Upper lobe of left lung (tissue), 6 donors: Measurements from ENCODE around the gene HK1. TPM values are rescaled to one million over a fixed set of nuclear protein-coding genes. Genes with fewer than 3 reads are reported as not detected.

Source experiments
- ATAC-seq, 2 donors: fragments of 200-7000 bp; cut with Tn5 transposase; one replicate each; pipeline ENCODE4 v1.9.1; 2022; ENCODE audit warnings: mild to moderate bottlenecking in 2 of 2, moderate library complexity in 2 of 2; ENCODE audit not compliant: low FRiP score in 2 of 2
- DNase-seq, 2 donors: peaks; one replicate each; pipeline ENCODE4 v3.0.0-alpha.2; 2019 to 2020
- H3K27ac ChIP-seq, 4 donors: fragments of 200-600 bp; sonication (generic); one replicate each; pipeline ENCODE4 v1.5.1; 2016 to 2019
- H3K27me3 ChIP-seq, 4 donors: fragments of 200-600 bp; sonication (generic); one replicate each; pipeline ENCODE4 v1.5.1; 2017 to 2019
- H3K36me3 ChIP-seq, 4 donors: fragments of 200-600 bp; sonication (generic); one replicate each; pipeline ENCODE4 v1.5.1; 2016 to 2019
- H3K4me1 ChIP-seq, 4 donors: fragments of 200-600 bp; sonication (generic); one replicate each; pipeline ENCODE4 v1.5.1; 2018 to 2019
- H3K4me3 ChIP-seq, 4 donors: fragments of 200-600 bp; sonication (generic); one replicate each; pipeline ENCODE4 v1.5.1; 2017 to 2019; ENCODE audit warnings: mild to moderate bottlenecking in 2 of 4, moderate library complexity in 1 of 4
- H3K9me3 ChIP-seq, 4 donors: fragments of 200-600 bp; sonication (generic); one replicate each; pipeline ENCODE4 v1.5.1; 2018 to 2019
- CTCF ChIP-seq, 6 experiments: fragments of 450-650 bp in 4 of 6; fragments of 200-600 bp in 2 of 6; sonication (generic) in 2 of 6; IDR thresholded peaks; one replicate each; pipeline ENCODE4 v1.5.1; 2016 to 2019; ENCODE audit warnings: antibody characterized with exemption in 6 of 6
- EP300 ChIP-seq, 4 donors: sonication (generic); formaldehyde crosslinking; IDR thresholded peaks; one replicate each; pipeline ENCODE4 v1.5.1; 2017; ENCODE audit warnings: antibody characterized with exemption in 4 of 4, control low read depth in 2 of 4
- POLR2A ChIP-seq, 4 donors: fragments of 450-650 bp; IDR thresholded peaks; one replicate each; pipeline ENCODE4 v1.5.1; 2016 to 2017; ENCODE audit warnings: antibody characterized with exemption in 4 of 4, mild to moderate bottlenecking in 2 of 4
- POLR2AphosphoS5 ChIP-seq, 2 donors: sonication (generic); formaldehyde crosslinking; IDR thresholded peaks; one replicate each; pipeline ENCODE4 v1.5.1; 2017; ENCODE audit warnings: antibody characterized with exemption in 2 of 2
- WGBS, 2 donors: methylation state at CpG; one replicate each; pipeline ENCODE4 v1.1.5; 2017 to 2018; 5-methylcytosine and 5-hydroxymethylcytosine counted together
- total RNA-seq, 6 donors: library from RNA; depleted of rRNA in 4 of 6; stranded (reverse); fragments of >200 nt in 4 of 6; gene quantifications; one replicate each; pipeline versions ENCODE4 v1.1.0 to v1.2.1, GENCODE V29; 2016 to 2021
- donor health status: DM: no; HTN: no; CAD: no; lungs with moderate emphysema.
- donor health status: DM: no; HTN: yes; CAD: no; lungs with severe emphysema.

HK1 gene
- total RNA-seq, 6 donors from 2014 or later: 60.8 to 98.5 (median 88.9) TPM

- DNase-seq (peak in 1 of 2 donors; percentile 29), ATAC-seq (no peak)
- Histone ChIP-seq H3K36me3 (no peaks in the 10 kb centered on the region), H3K4me3 (no peak overlapping the region), H3K9me3 (no peaks in the 10 kb centered on the region), H3K27me3 (no peaks in the 10 kb centered on the region), H3K4me1 (peaks cover 16 to 26% (median 26%) of the 10 kb centered on the region in 4 donors), H3K27ac (peak overlapping the region; percentile 79 to 84 (median 82))
- WGBS, 2 donors: 92 to 93% methylated on average over 10 to 12 of the region's 13 CpGs
- TF ChIP-seq POLR2AphosphoS5 (IDR thresholded peaks at IDR 0.05) (no peak), CTCF (IDR thresholded peaks at IDR 0.05) (no peak), POLR2A (IDR thresholded peaks at IDR 0.05) (no peak), EP300 (IDR thresholded peaks at IDR 0.05) (no peak)
Observed at GRCh38 chr10:69437321-69438259, 159.3 kb downstream of the HK1 start.

- H3K4me1 ChIP-seq: peaks cover 16 to 26% (median 26%) of the 10 kb centered on the region in 4 donors
- ATAC-seq: peak; percentile 63
- DNase-seq: peak in 1 of 2 donors; percentile 57
- H3K9me3 ChIP-seq: no peaks in the 10 kb centered on the region
- H3K27me3 ChIP-seq: no peaks in the 10 kb centered on the region
- no peak overlapping the region for H3K4me3 ChIP-seq
- H3K36me3 ChIP-seq: no peaks in the 10 kb centered on the region
- no peak for TF ChIP-seq POLR2A (IDR thresholded peaks at IDR 0.05)
- TF ChIP-seq EP300 (IDR thresholded peaks at IDR 0.05): no peak
- 17 to 27% methylated on average over 9 to 10 of the region's 10 CpGs for WGBS, 2 donors
- H3K27ac ChIP-seq: peak overlapping the region; percentile 79 to 84 (median 82)
Observed at GRCh38 chr10:69438536-69439349, 160.4 kb downstream of the HK1 start.

DNA sequence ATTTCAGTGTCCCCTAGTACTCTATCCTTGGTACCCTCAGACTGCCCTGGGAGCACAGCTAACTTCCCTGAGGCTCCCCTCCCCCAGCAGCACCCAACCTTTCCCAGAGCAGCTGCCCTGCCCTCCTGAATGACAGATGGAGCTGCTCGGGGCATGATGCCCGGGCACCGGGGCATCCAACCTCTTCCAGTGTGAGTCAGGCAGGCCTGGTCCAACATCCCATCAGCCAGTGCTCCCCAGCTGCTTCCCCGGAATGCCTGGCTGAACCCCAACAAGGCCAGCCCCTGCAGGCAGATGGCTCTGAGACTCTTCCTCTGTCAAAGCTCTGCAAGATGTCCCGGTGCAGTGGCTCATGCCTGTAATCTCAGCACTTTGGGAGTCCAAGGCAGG is 161.0 kb downstream of the HK1 start:
- 41 to 56% methylated on average over 2 to 5 of the region's 5 CpGs for WGBS, 2 donors
- ATAC-seq (peak; percentile 28 to 54), DNase-seq (peak in 1 of 2 donors; percentile 65)
- peak overlapping the region; percentile 79 to 84 (median 82) for H3K27ac ChIP-seq
- H3K4me1 ChIP-seq: peaks cover 16 to 26% (median 26%) of the 10 kb centered on the region in 4 donors
- no peaks in the 10 kb centered on the region for H3K36me3 ChIP-seq
- no peaks in the 10 kb centered on the region for H3K9me3 ChIP-seq
- H3K27me3 ChIP-seq: no peaks in the 10 kb centered on the region
- TF ChIP-seq POLR2AphosphoS5 (IDR thresholded peaks at IDR 0.05): no peak
- TF ChIP-seq POLR2A (IDR thresholded peaks at IDR 0.05): no peak
- no peak for TF ChIP-seq EP300 (IDR thresholded peaks at IDR 0.05)
- no peak for TF ChIP-seq CTCF (IDR thresholded peaks at IDR 0.05)
- H3K4me3 ChIP-seq: no peak overlapping the region

DNA sequence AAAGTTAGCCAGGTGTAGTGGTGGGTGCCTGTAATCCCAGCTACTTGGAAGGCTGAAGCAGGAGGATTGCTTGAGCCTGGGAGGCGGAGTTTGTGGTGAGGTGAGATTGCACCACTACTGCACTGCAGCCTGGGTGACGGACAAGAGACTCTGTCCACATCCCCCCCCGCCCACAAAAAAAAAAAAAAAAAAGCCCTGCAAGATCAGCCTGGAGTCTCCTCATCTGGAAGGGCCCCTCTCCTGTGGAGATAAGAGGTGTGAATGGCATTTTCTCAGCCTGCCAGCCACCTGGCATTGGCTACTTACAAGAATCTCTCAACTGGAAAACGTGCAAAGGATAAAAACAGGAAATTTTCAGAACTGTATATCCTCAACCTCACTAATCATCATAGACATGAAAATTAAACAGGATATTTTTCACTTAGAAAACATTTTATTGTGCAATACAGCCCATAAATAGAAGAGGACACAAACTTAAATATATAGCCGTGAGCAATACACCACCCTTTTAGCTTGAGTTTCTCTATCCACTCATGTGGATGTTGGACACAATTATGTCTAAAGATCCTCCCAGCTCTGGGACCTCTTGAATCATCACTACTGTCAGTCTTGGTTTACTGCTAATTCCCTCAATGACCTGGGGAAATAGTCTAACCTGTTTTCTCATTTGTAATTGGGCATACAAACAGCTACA is 161.7 kb downstream of the HK1 start:
- WGBS, 2 donors: 30 to 34% methylated on average over 5 of the region's 5 CpGs
- DNase-seq: peak in 1 of 2 donors; percentile 91
- Histone ChIP-seq H3K27ac (peak overlapping the region; percentile 79 to 84 (median 82)), H3K9me3 (no peaks in the 10 kb centered on the region), H3K4me3 (no peak overlapping the region), H3K36me3 (no peaks in the 10 kb centered on the region), H3K27me3 (no peaks in the 10 kb centered on the region), H3K4me1 (peaks cover 16 to 26% (median 26%) of the 10 kb centered on the region in 4 donors)
- peak; percentile 64 to 82 for ATAC-seq
- TF ChIP-seq POLR2AphosphoS5 (IDR thresholded peaks at IDR 0.05) (no peak), CTCF (IDR thresholded peaks at IDR 0.05) (no peak), POLR2A (IDR thresholded peaks at IDR 0.05) (peak in 1 of 4 donors; percentile 27)
